ENCODE measurements around the gene IL18BP.

Gene IL18BP

DNA sequence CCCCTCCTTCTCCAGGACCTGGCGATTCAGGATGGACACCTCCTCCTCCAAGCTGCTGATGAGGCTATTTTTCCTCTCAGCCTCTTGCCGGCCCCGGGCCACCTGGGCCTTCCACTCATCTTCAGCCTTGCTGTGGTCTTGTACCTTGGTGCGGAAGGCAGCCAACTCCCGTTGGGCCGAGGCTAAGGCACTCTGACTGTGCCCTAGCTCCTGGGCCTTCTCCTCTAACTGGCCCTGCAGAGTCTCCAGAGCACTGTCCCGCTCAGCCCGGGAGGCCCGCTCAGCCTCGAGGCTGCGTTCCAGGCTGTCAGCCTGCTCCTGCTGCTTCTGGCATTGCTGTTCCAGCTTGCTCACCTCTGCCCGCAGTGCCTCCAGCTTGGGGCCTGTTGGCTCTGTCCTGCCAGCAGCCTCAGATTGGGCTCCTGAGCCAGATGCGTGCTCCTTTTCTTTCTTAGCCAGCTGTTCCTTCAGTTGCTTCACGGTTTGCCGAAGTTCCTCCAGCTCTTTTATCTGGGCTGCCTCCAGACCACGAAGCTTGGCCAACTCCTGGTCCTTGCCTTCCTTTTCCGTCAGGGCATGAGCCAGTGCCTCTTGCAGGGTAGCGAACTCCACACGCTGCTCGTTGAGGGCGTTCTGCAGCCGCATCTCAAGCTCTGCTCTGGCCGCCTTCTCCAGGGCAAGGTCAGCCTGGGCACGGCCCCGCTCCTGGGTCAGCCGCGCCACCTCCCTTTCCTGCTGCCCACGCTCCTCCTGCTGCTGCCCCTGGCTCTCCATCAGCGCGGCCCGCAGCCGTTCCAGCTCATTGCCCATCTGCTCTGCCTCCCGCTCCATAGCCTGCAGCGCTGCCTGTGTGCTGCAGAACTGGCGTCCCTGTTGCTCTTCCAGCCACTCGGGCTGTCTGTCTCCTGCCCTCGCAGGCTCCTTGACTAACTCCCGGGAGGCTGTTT is 15.3 kb downstream of the IL18BP start:
- no peak for DNase-seq

DNA sequence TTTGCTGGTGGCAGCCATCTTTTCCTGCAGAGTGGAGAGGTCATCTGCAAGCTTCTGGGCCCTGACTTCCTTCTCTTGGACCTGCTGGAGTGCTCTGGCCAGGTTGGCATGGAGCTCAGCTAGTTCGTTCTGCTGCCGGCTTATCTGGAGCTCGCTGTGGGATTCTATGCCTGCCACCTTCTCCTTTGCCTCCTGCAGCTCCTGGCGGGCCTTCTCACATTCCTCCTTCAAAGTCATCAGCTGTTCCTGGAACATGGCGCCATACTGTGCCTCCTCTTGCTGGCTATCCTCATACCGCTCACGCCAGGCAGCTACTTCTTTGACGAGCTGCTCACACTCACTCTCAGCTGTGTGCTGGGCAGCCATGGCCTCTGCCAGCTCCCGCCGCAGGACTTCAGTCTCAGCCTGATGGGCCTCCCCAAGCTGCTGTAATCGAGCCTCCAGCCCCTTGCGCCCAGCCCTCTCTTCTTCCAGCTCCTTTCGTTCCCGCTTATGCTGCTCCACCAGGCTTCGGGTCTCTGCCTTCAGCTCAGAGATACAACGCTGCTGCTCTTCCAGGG is 16.1 kb downstream of the IL18BP start:
- no peak for DNase-seq

DNA sequence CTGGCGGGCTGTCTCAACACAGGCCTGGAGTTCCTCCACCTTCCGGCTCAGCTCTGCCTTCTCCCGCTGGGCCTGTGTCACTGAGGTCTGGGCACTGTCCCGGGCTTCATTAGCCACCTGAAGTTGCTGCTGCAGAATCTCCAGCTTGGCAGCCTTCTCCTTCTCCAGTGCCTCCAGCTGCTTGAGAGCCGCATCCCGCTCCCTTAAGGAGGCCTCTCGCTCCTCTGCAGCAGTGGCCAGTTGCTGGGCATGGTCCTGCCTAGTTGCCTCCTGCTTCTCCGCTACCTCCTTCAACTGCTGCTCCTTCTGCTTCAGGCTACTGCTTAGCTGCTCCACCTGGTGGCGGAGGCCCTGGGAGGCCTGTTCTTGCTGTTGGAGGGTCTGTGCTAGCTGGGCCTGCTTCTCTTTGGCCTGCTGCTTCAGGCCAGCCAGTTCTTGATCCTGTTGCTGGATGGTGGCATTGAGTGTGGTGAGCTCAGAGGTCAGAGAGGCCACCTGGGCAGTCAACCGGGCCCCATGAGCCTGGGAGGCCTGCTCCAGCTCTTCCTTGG is 16.9 kb downstream of the IL18BP start:
- peak; percentile 25 for DNase-seq

DNA sequence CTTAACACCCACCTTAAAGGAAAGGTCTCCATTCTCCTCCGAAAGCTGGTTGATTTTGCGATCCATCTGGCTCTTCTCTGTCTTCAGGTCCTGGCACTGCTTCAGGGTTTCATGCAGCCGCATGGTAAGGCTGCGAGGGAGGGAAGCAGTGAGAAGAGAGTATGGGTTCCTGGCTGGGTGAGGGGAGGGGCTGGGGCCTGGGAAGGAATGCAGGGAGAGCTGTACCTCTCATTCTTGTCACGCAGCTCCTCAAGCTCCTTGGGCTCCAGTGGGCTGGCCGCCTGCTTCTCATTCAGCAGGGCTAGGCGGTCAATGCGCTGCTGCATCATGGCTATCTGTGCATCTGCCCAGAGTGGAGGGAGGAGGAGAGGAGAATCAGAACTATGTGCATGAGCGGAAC is 19.5 kb downstream of the IL18BP start:
- DNase-seq = no peak

DNA sequence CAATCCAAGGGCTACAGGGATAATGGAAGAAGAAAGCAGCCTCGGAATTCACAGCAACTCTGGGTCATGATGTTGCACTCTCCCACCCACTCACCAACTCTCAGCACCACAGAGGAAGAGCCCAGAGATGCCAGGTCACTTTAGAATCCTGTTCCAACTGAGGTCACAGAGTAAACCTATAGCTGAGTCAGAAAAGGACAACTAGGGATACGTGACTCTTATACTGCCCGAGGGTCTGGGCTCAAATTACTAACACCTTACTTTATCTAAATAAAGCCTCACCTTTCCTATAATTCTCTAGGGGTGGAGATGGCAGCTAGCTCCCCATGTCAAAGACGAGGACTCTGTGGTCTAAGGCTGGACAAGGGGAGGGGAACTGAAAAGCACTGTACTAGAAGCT is 24.6 kb downstream of the IL18BP start:
- DNase-seq = no peak

DNA sequence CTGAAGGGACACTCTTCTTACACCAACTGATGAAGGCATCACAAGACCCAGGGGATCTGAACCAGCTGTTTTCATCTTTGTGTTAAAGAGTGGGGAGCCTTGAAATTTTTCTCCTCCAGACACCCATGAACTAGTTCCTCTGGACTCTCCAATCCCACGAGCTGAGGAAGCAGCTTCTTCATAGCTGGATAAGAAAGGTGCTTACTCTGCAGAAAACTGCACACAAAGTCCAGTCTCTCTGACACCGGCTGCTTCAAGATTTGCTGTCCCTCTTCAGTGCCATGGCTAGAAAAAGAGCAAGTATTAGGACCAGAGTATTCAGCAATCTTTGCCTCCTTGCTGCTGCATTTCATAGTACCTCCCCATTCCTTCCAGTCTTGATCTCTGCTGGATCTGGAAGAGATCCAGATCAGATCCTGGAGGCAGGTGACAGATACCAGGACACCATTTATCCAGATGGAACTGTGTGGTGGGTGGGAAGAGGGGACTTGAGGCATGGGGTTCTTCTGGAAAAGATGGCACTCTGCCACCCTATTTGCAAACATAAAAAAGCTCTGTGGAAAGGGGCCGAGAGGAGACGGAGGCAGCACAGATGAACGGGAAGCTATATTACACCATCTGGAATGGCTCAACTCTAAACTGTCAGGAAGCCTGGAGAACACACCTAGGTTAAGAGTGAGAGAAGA is 25.5 kb downstream of the IL18BP start:
- no peak for DNase-seq

DNA sequence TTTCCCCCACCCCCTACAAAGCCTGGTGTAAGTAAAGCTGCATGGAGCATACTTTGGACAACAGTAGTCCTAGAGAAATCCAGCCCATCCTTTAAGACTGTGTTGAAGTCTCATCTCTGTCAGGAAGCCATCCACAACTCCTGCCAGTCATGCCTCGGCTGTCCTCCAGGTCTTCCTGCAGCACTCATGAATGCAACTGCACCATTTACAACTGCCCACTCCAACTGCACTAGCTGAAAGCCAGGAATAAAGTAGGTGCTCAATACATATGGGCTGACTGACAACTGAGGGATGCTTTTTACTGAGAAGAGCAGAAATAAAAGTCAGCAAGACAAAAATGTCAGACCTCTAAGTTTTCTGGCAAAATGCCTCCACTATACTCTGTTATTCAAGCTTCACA is 27.4 kb downstream of the IL18BP start:
- no peak for DNase-seq

DNA sequence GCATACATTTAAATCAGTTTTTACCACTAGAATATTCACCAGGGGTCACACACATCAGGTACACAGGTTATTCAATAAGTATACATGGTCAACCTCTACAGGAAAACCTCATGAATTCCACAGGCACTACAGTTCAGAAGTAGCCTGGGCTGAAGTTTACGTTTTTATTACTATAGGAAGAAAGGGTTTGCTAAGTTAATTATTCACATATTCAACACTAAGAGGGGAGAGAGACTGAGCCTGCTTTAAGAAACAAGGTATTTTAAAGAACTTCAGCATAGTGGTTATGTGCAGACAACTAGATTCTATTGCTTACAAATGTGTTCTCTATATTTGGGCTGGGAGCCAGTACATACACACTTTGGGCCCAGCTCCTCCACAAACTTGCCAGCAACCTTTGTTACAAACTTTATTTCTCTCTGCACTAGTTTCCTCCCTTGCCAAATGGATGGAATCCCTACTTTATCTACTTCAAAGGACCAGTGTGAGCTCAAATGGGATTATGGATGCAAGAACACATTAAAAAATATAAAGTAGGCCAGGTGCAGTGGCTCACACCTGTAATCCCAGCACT is 31.9 kb downstream of the IL18BP start:
- DNase-seq = no peak

DNA sequence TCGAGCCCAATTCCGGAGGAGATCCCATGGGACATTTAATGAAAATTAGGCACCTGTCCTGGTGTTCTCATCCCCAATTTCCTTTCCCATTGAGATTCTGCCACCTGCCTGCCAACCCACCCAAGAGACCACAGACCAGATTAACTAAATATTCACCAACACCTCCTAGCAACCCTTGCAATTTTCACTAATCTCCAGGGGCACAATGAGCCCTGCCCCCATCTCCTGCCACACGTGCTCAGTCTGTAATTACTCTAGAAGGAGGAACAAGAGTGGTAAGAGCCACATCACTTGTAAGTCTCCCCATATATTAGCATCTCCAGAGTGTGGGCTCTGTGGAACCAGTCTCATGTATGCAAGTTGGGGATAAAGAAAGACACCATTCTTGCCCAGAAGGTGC is 38.0 kb downstream of the IL18BP start:
- DNase-seq = no peak

DNA sequence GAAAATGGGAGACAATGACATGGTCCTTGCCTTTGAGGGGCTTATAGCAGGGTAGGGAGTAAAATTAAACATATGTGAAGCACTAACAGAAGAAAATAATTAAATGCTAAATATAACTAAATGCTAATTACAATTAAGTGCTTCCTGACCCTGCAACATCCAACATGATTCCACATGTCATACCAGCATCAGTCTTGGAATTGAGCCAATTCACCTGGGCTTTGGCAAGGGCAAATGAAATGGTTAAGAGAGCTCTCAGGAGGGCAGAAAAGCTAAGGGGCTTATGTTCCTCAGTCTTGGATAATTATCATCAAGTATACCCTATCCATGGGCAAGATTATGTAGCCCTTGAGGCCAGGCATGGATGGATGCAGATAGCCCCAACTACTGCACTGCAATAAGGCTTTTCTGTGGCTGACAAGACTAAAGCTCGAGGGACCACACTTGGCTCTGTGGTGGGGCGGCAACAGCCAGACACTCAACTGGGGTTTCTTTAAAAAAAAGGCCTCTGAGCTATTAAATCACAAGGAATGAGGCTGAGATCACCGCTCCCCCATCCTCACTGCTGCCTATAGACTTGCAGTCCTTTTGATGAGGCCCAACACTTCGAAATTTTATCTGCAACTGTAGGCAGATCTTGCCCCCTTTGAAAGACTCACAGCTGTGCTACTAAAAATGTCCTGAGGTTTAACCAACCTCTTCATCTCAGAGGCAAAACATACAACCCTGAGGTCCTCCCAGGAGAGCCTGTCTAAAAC is 39.0 kb downstream of the IL18BP start:
- peak; percentile 17 for DNase-seq

DNA sequence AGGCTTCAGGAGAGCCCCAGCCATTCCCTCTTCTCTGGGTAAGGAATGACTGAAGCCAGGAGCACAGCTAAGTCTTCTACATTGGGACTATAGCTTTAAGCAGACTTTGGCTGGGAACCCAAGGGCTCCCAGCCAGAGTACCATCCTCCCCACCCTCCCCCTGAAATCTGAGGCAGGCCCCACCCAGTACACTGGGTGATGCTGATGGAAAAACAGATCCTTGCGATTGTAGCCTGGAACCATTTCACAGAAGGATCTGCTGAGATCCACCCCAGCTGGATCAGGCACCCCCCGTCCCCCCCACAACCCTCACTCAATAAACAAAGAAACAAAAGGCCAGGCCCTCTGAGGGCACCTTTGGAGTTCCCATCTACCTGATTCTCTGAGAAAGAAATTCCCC is 39.8 kb downstream of the IL18BP start:
- peak; percentile 59 for DNase-seq

DNA sequence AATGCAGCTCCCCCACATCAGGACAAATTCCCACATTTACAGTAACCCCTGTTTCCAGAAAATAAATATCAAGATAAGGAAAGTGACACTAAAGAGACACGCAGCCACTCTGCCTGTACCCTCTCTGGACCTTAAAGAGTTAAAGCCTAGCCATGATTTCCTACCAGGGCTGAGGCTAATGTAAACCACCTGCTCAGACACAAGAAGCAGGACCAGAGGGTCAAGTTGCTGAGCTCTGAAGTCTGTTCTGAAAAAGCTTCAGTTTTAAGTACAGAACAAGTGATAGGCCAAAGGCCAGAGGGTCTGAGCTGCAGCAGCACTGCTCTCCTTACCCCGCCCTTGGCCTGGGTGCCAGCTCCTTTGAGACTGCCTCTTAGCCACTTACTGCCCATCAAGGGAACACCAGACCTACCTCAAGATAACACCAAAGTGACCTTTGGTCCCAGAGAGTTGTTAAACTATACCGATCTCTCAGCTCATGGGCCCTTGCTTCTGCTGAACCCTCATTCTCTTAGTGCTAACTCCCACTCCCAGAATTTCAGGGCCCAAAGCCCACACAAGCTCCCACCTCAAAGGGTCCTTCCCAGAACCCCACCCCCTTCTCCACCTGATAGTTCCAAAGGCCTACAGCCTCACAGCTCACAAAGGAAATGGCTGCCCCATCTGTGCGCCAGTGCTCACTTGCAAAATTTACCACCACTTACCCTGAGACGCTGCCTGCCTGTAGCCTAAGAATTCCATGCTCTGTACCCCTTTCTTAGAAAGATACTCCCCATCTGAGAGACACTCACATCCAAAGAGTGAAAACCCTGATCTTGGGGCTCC is 40.5 kb downstream of the IL18BP start:
- peak; percentile 60 for DNase-seq

DNA sequence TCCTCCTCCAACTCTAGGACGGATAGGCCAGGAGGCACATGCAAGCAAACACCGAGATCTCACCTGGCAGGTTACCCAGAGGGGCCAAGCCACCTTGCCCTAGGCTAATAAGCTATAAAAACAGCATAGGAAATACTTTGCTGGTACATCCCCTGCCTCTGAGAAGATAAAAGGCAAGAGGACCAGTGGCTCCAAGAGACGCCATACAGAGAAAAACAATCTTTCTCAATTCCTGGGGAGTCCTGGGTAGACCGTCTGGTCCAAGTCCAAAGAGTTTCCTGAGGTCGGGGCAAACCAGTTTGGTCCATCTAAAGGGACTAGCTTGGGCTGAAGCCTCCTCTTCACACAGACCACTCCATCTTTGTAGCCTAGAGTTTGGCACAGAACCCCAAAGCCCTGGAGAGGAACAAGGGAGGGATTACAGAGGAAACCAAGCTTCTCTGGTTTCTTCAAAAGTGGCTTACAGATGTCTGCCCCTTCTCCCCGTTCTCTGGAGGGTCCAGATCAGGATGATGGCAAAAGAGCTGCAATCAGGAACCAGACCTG is 41.2 kb downstream of the IL18BP start:
- peak; percentile 28 for DNase-seq

DNA sequence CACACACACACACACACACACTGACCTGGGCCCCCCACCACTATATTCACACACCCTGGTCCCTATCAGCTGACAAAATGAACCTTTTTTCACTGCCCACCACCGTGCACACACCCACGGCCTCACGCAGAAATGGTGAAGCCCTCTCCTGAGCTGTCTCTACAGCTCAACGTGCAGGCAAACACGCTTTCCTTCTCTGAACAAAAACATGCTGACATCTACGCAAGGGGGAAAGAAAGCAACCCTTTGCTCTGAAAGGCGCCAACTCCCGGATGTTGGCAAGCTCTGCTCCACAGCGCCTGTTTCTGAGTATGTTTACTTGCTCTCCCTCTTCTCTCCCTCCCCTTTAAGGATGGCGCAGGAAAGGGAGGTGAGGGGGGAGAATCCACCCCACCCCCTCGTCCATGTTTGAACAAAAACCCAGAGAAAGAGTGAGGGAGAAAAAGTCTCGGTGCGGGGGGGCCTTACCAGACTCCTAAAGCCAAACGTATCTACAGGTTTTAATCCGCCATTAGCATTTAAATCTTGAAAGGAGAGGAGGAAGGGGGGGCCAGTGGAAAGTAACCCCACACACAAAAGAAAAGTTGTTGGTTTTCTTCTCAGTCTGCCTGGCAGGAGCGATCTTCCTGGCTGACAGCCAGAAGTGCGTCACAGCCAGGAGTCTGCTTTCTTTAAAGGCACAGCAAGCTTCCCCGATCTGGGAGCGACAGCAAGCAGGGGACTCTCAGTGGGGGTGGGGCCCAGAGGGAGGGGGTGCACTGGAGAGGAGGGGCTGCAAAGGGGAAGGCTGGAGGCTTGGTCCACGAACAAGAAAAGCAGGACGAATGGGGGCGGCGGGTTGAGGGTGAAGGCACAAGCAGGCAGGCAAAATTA is 42.0 kb downstream of the IL18BP start:
- DNase-seq = peak; percentile 97

DNA sequence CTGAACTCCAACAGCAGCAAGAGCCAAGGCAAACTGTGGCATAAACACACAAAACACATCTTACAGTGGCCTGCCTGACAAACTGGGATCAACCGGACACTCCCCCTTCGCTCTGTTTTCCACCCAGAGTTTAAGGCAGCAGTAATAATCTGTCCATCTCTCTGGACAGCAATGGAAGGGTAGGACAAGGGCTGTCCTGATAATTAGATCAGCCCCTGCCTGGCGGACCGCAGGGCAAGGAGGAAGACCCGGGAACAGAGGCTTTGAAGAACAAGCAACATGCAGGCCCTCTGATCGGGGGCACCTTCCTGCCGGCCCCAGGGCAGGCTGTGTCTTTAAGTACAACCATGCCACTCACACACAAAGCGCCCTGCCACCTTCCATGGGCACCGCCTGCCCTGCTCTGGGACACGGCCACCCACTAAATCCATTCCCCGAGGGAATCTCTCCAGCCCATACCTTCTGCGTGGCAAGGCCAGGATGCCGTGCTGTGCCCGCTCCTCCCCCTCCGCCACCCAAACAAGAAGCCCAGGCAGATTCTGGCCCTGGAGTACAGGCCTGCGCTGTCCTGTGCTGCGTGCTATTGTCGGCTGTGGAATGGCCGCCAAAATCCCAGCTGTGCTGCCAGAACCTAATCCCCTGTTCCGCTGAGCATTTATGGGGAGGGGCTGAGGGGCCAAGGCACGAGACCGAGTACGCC is 42.8 kb downstream of the IL18BP start:
- DNase-seq = peak; percentile 93

DNA sequence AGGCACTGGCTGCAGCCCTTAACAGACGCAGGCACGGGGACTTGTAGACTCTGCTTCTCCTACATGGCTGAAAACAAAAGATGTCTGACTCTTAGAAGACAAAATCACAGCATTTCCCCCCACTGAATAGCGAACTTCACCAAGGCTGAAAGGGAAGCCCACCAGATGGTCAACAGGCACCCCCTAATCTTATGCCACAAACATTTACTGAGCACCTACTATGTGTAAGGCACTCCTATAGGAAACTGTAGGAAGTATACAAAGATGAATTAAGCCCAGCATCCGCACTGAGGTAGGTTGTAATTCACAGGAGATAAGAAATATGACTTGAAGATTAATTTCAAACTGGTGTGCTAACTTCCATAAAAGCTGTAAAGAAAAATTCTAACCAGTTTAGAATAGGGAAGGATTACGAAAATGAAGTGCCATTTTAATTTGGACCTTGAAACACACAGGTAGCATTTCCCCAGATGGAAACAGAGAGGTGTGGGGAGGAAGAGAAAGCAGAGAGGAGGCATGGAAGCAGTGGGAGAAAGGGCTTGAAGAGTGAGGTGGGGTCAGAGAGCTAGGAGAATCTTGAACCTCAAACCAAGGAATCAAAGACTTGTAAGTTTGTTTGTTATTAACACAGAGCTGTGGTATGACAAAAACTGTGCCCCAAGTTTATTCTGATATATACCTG is 43.5 kb downstream of the IL18BP start:
- no peak for DNase-seq

DNA sequence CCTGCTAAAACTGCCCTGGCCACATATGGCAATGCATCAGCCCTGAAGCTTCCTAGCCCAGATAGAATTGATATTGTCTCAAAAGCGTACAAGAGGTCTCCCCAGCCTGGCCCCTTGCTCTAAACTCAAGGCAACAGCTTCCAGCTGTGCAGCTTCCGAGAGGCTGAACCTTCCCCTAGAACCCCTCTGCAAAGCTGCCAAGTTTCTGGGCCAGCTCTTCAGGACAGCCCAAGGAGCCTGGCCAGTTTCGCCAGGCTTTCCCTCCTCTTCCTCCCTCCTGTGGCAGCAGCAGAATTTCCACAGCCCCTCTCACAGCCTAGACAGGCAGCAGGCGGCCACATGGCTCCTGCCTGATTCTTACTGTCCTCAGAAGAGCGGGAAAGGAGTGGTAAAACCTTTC is 47.1 kb downstream of the IL18BP start:
- DNase-seq = peak; percentile 32

DNA sequence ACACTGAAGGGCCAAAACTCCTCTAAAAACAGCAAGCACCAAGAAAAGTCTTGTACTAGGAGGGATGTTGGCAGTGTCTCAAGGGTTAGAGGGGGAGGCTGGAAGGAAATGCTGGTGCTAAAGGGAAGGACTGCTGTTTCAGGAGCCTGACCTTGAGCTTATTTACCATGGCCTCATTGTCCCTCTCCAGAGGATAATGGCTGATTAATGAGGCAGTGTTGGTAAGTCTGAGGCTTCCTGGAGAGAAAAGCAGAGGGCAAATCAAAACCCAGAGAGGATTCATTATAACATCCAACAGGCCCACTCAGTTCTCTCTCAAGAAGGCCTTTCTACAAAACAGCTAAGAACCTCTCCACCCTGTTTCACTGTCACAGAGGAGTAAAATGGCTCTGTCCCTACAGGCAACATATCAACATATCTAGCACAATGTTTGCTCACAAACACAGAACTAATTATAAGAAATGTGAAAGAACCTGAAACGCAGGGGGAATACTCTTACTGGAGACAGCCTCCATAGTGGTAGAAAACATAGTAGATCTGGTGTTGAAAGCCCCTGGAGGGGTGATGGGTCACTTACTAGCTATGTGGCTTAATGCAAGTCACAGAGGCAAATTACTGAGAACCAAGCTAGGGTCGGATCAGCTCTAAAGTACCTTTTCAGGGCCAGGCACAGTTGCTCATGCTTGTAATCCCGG is 50.2 kb downstream of the IL18BP start:
- DNase-seq = peak; percentile 78

Measured in eye (tissue), 1 donor.